SKM-1 (cell line): ENCODE results near the gene BUB1.
"Not testable (repeated sequence)": the region's sequence is repeated elsewhere in the genome, so short reads cannot be mapped to it uniquely, and the experiment has no call there.

Experiments
- DNase-seq: peaks from one replicate; lab custom pipeline; 2025; ENCODE audit not compliant: unreplicated experiment; lab: John Stamatoyannopoulos, UW

Gene BUB1

GRCh38 chr2:110691612-110692258, 13.9 kb upstream of the BUB1 start:
- DNase-seq = no peak

DNA sequence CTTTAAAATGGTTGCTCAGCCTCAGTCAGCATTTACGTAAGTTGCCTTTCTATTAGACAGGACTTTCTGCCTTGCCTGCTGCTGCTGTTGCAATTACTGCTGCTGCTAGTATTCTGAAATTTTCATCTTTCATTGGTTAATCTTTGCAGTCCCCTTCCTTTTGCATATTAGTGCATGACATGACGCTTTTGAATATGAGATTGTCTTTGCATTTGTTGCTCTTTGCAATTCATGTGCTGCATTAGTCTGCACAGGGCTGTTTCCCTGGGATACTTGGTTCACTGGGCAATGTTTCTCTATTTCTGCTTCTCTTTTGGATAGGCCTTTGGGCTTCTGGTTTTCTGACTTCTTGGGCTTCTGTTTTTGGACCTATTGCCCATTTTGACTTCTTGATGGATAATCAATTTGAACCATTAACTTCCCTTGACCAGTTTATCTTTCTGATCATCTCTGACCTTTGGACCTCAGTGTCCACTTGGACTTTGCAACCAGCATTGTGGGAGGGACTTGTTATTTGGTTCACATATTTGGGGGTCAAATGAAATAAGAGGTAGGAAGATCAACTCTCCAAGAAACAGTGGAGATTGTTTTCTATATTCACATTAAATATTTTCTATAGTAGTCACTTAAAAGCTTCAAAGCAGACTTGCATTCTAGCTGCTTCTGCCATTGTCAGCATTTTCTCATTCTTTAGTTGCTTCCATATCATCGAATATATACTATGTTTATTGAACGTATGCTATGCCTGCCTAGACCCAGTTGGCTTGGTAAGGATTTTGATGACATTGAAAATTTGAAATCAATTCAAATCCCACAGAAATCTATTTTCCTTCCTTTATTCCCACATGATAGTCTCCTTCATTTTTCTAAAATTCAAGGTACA, 12.5 kb upstream of the BUB1 start:
- DNase-seq = no peak

DNA sequence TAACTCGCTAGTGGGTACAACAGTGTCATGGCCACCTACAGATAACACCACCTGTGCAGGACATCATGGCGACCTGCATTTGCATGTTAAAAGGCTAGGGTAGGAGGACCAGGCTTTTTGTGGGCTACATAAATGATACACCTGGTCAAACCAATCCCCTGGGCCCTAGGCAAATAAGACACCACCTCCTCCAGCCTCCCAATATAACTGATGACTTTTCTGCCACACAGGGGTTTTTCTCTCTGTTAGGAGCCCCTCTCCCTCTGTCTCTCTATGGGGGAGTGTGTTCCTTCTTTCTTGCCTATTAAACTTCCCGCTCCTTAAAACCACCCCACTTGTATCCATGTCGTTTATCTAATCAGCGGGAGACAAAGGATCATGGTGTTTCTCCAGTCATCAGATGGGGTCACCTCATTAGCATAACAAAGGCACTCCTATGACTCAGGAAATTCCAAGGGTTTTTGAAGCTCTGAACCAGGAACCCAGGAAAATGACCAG, 10.8 kb upstream of the BUB1 start:
- no peak for DNase-seq

DNA sequence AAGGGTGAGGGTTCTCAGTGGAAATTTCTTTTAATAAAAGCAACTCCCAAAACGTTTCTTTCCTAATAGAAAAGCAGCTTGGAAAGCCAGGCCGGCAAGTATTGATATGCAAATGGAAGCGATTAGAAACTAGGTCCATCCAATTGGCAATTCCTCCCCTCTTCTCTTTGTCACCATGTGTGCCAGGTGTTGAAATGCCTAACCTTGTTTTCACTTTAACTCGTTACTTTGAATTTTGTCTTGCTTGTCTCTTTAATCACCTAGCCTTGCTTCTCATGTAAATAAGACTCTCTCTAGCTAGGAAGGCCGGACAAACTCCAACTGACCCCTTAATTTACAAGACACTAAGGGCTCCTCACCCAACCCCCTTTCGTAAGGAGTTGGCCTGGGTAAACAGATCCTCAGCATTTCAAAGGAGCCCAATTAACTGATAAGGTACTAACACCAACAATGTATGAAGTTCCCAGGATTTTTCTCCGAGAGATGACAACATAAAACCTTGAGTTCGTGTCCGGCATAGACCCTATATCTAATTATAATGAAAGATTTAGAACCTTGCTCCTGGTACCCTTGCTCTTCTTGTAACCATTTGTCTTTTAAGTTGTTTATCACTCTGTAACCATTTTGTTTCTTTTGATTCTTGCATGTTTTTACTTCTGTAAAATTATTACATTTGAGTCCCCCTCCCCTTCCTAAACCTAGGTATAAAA, 10.1 kb upstream of the BUB1 start:
- not testable (repeated sequence) for DNase-seq

DNA sequence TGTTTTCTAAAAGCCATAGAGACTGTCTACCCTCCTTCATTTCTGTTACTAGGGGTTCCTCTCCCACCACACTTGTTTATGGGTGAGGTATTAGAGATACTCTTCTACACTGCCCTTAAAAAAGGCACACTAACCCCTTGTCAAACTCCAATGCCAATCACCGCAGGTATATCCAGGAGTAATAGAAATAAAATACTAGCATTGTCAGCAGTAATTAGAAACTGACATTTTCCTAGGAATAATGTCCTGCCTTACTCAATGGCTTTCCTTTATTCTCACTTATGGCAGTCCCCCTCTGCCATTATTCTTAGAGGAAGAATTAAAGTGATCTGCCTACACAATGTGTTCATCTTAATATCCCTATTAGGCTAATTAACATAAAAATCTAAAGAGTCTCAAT, 5.0 kb upstream of the BUB1 start:
- DNase-seq = no peak

DNA sequence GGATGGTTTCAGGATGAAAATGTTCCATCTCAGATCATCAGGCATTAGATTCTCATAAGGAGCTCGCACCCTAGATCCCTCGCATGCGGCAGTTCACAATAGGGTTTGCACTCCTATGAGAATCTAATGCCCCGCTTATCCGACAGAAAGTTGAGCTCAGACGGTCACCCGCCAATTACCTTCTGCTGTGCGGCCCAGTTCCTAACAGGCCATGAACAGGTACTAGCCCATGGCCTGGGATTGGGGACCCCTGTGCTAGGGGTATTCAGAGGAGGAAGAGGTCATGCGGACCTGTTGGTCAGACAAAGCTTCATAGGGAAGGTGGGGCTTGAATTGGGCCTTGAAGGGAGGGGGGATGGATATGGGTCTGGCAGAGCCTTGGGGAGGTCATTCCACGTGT, 4.4 kb upstream of the BUB1 start:
- no peak for DNase-seq

DNA sequence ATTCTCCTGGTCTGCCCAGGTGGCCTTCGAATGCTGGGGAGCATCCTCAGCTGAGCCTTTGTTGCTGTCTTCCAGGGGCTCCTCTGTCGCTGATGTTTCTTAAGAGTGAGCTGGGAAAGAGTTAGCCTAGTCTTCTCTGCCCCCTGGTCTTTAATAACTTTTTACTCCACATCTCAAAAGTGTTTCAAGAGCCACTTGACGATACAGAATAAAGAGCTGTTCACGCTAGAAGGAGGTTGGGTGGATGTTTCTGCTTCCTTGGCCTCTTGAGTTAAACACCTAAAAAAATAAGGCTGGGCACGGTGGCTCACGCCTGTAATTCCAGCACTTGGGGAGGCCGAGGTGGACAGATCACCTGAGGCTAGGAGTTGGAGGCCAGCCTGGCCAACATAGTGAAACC, 2.8 kb upstream of the BUB1 start:
- no peak for DNase-seq

DNA sequence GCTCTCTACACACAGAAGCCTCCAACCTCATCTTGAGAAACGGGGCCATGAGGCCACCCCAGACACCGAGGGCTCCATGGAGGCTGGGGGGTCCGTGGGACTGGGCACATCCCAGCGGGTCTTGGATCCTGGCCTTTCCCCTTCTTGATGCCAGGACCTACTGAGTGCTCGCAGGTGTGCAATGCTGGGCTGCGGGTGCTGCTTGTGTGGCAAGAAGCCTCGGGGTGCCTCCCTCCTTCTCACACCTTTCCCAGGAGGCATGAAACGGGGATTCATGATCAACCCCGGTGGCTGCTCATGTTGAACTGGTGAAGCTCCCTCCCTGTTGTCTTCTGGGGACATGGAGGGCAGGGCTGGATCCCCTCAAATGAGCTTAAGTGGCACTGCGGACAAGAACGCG, 2.0 kb upstream of the BUB1 start:
- no peak for DNase-seq

DNA sequence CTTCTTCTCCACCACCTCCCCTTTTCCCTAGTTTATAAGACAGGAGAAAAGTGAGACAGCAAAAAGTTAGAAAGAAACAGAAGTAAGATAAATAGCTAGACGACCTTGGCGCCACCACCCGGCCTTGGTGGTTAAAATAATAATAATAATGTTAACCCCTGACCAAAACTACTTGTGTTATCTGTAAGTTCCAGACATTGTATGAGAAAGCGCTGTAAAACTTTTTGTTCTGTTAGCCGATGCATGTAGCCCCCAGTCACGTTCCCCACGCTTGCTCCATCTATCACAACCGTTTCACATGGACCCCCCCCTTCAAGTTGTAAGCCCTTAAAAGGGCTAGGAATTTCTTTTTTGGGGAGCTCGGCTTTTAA, 1.5 kb upstream of the BUB1 start:
- no peak for DNase-seq

- DNase-seq = peak; percentile 14
Measured at GRCh38 chr2:110678457-110679336, 834 bp upstream of the BUB1 start.

- DNase-seq = no peak
Measured at GRCh38 chr2:110677080-110677479, 783 bp downstream of the BUB1 start.

- DNase-seq = no peak
Measured at GRCh38 chr2:110675679-110676078, 2.2 kb downstream of the BUB1 start.

- no peak for DNase-seq
Measured at GRCh38 chr2:110674620-110675555, 3.0 kb downstream of the BUB1 start.

- DNase-seq = no peak
Measured at GRCh38 chr2:110673201-110673600, 4.7 kb downstream of the BUB1 start.

DNA sequence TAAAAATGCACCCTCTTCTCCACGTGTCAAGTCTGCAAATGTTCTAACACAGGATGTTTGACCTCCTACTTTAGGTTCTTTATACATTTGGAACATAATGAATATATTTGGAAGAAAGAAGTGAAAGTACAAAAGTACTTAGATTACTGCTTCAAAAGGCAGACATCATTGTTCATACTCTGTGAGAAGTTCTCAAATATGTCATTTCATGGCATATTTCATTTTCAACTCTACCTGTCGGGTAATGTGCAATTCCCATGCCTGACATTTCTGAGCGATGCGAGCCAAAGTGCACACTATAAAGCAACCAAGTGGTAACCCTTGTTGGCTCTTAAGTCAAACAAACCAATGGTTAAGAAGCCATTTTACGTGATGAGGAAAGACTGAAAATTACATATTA, 7.0 kb downstream of the BUB1 start:
- no peak for DNase-seq

- no peak for DNase-seq
Measured at GRCh38 chr2:110669079-110669478, 8.8 kb downstream of the BUB1 start.

GRCh38 chr2:110667071-110667470, 10.8 kb downstream of the BUB1 start:
- DNase-seq = no peak

DNA sequence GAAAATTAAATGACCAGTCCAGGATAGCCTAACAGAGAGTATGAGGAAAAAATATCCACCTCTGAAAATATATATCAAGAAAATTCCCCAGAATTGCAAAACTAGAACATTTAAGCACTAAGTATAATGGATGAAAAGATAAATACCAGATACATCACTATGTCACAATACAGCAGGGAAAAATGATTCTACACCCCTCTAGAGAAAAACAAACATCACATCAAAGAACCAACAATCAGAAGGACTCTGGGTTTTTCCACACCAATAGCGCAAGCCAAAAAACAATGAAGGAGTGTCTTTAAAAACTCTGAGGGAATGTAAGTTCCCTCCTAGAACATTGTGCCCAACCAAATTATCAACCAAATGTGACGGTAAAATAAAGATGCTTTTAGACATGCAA, 13.7 kb downstream of the BUB1 start:
- no peak for DNase-seq

DNA sequence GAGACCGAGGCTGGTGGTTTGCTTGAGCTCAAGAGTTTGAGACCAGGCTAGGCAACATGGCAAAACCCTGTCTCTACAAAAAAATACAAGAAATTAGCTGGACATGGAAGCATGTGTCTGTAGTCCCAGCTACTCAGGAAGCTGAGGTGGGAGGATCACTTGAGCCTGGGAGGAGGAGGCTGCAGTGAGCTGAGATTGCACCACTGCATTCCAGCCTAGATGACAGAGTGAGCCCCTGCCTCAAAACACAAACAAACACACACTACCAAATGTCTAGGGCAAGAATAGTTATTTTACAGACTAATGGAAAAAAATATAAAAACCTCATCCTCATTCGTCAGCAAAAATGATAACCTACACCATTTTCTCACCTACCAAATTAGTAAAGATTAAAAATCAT, 15.3 kb downstream of the BUB1 start:
- DNase-seq = no peak

DNA sequence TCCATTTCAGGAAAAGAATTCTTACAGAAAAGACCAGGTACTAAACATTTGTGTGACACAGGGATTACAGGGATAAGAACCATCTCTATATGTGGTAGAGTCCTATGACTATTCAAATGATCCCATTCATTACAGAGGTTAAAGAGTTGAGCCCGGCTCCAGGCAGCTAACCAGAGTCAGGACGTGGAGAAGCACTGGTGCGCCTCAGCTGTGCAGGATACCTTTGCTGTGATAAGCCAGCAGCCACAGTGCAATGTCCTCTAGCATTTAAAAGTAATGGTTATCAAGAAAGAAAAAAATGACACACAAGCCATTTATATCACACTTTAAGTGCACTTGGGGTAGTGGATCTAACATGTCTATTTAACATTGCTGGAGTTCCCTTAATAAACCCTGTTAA, 17.3 kb downstream of the BUB1 start:
- no peak for DNase-seq
